H9 (cell line): Measurements from ENCODE around the gene RYR3. TPM values are rescaled to one million over a fixed set of nuclear protein-coding genes. Genes with fewer than 3 reads are reported as not detected.

Source experiments
- DNase-seq: peaks from one replicate; pipeline ENCODE4 v3.0.0-alpha.2; 2017
- H2AFZ ChIP-seq: one replicate; pipeline ENCODE4 v1.6.1; 2013; ENCODE audit warnings: mild to moderate bottlenecking, low read length, control low read depth, moderate library complexity
- H2AK5ac ChIP-seq: 2 replicates; pipeline ENCODE4 v1.6.1; 2013; ENCODE audit warnings: low read length, control low read depth, mixed read lengths; ENCODE audit not compliant: insufficient read length
- H2BK120ac ChIP-seq: one replicate; pipeline ENCODE4 v1.6.1; 2013; ENCODE audit warnings: low read depth, mild to moderate bottlenecking, low read length, control low read depth, inconsistent platforms; ENCODE audit not compliant: poor library complexity, severe bottlenecking
- H2BK12ac ChIP-seq: 2 replicates; pipeline ENCODE4 v1.6.1; 2013; ENCODE audit warnings: low read length, control low read depth, mixed read lengths, low read depth; ENCODE audit not compliant: insufficient read length
- H2BK15ac ChIP-seq: 2 replicates; pipeline ENCODE4 v1.6.1; 2013; ENCODE audit warnings: low read depth, low read length, control low read depth
- H2BK20ac ChIP-seq: one replicate; pipeline ENCODE4 v1.6.1; 2013; ENCODE audit warnings: low read depth, mild to moderate bottlenecking, low read length, control low read depth, inconsistent platforms; ENCODE audit not compliant: poor library complexity, severe bottlenecking
- H2BK5ac ChIP-seq: 2 replicates; pipeline ENCODE4 v1.6.1; 2013; ENCODE audit warnings: low read length, control low read depth, mixed read lengths; ENCODE audit not compliant: insufficient read length
- H3K14ac ChIP-seq: 2 replicates; pipeline ENCODE4 v1.6.1; 2013; ENCODE audit warnings: low read length, control low read depth; ENCODE audit not compliant: insufficient read depth
- H3K18ac ChIP-seq: 2 replicates; pipeline ENCODE4 v1.6.1; 2013; ENCODE audit warnings: low read depth, mild to moderate bottlenecking, mixed read lengths, low read length, control low read depth; ENCODE audit not compliant: insufficient read length
- H3K23ac ChIP-seq: 2 replicates; pipeline ENCODE4 v1.6.1; 2013; ENCODE audit warnings: low read length, control low read depth, mixed read lengths, low read depth; ENCODE audit not compliant: insufficient read length
- H3K23me2 ChIP-seq: 2 replicates; pipeline ENCODE4 v1.6.1; 2013; ENCODE audit warnings: low read depth, mild to moderate bottlenecking, mixed read lengths, low read length, control low read depth; ENCODE audit not compliant: insufficient read length, poor library complexity, severe bottlenecking
- H3K27ac ChIP-seq: 2 replicates; pipeline ENCODE4 v1.5.1; 2013; ENCODE audit warnings: low read length, control low read depth, mixed read lengths, low read depth; ENCODE audit not compliant: insufficient read length
- H3K27me3 ChIP-seq: 2 replicates; pipeline ENCODE4 v1.6.1; 2013; ENCODE audit warnings: low read length, control low read depth, inconsistent platforms; ENCODE audit not compliant: insufficient read depth
- H3K4ac ChIP-seq: 2 replicates; pipeline ENCODE4 v1.6.1; 2013; ENCODE audit warnings: low read depth, mild to moderate bottlenecking, control low read depth, inconsistent platforms, low read length, moderate library complexity
- H3K4me1 ChIP-seq: 2 replicates; pipeline ENCODE4 v1.6.1; 2013; ENCODE audit warnings: low read length, control low read depth, inconsistent platforms; ENCODE audit not compliant: insufficient read depth
- H3K4me2 ChIP-seq: 2 replicates; pipeline ENCODE4 v1.6.1; 2013; ENCODE audit warnings: low read length, control low read depth, mixed read lengths; ENCODE audit not compliant: insufficient read length, insufficient read depth
- H3K56ac ChIP-seq: 2 replicates; pipeline ENCODE4 v1.6.1; 2013; ENCODE audit warnings: low read depth, mild to moderate bottlenecking, mixed read lengths, low read length, control low read depth; ENCODE audit not compliant: insufficient read length
- H3K79me1 ChIP-seq: 2 replicates; pipeline ENCODE4 v1.6.1; 2013; ENCODE audit warnings: low read depth, mild to moderate bottlenecking, moderate library complexity, low read length, control low read depth, inconsistent platforms; ENCODE audit not compliant: insufficient read depth, poor library complexity, severe bottlenecking
- H3K79me2 ChIP-seq: 2 replicates; pipeline ENCODE4 v1.6.1; 2013; ENCODE audit warnings: low read length, control low read depth, inconsistent platforms; ENCODE audit not compliant: insufficient read depth
- H3K9ac ChIP-seq: 2 replicates; pipeline ENCODE4 v1.6.1; 2013; ENCODE audit warnings: low read length, control low read depth, mixed read lengths; ENCODE audit not compliant: insufficient read length; ENCODE audit errors: extremely low read depth
- H3K9me3 ChIP-seq: one replicate; pipeline ENCODE4 v1.6.1; 2013; ENCODE audit warnings: low read depth, low read length, inconsistent platforms; ENCODE audit not compliant: control insufficient read depth
- H3T11ph ChIP-seq: one replicate; pipeline ENCODE4 v1.6.1; 2013; ENCODE audit warnings: mild to moderate bottlenecking, low read length, control low read depth, inconsistent platforms
- H4K20me1 ChIP-seq: one replicate; pipeline ENCODE4 v1.6.1; 2013; ENCODE audit not compliant: control insufficient read depth, insufficient read length, insufficient read depth
- H4K5ac ChIP-seq: 2 replicates; pipeline ENCODE4 v1.6.1; 2013; ENCODE audit warnings: low read depth, mild to moderate bottlenecking, mixed read lengths, low read length, control low read depth; ENCODE audit not compliant: insufficient read length
- H4K8ac ChIP-seq: replicated peaks from 2 replicates; pipeline ENCODE4 v1.6.1; 2013; ENCODE audit warnings: low read length, control low read depth, mixed read lengths, low read depth; ENCODE audit not compliant: insufficient read length
- H4K91ac ChIP-seq: 2 replicates; pipeline ENCODE4 v1.6.1; 2013; ENCODE audit warnings: low read depth, mild to moderate bottlenecking, moderate library complexity, mixed read lengths, low read length, control low read depth; ENCODE audit not compliant: insufficient read length
- H3K27ac Mint-ChIP-seq, 3 experiments: 2 replicates in 2 of 3; 3 replicates in 1 of 3; pipeline ENCODE4 v1.8.0; 2020 to 2021; ENCODE audit warnings: mixed read lengths in 3 of 3, mild to moderate bottlenecking in 1 of 3, moderate library complexity in 1 of 3
- H3K27me3 Mint-ChIP-seq: 2 replicates; pipeline ENCODE4 v1.8.0; 2021; ENCODE audit warnings: low read depth, mild to moderate bottlenecking, moderate library complexity, mixed read lengths
- H3K36me3 Mint-ChIP-seq, 3 experiments: 2 replicates in 2 of 3; 3 replicates in 1 of 3; pipeline ENCODE4 v1.8.0; 2020 to 2021; ENCODE audit warnings: low read depth in 3 of 3, mixed read lengths in 3 of 3; ENCODE audit not compliant: insufficient read depth in 1 of 3
- H3K4me1 Mint-ChIP-seq, 2 experiments: 2 replicates each; pipeline ENCODE4 v1.8.0; 2020; ENCODE audit warnings: mixed read lengths in 2 of 2
- H3K4me3 Mint-ChIP-seq, 2 experiments: 2 replicates in 1 of 2; 3 replicates in 1 of 2; pipeline ENCODE4 v1.8.0; 2020 to 2021; ENCODE audit warnings: mild to moderate bottlenecking in 2 of 2, mixed read lengths in 2 of 2, moderate library complexity in 1 of 2
- H3K9me3 Mint-ChIP-seq, 2 experiments: 2 replicates in 1 of 2; 3 replicates in 1 of 2; pipeline ENCODE4 v1.8.0; 2020; ENCODE audit warnings: mild to moderate bottlenecking in 2 of 2, mixed read lengths in 2 of 2, moderate library complexity in 1 of 2
- CTCF ChIP-seq: fragments of 200-600 bp; sonication (generic); conservative IDR thresholded peaks from 3 replicates; pipeline ENCODE4 v1.8.0; 2021; ENCODE audit warnings: antibody characterized with exemption, mild to moderate bottlenecking
- WGBS: extraction: QIAGEN DNeasy Blood & Tissue Kit; methylation state at CpG from one replicate; pipeline ENCODE4 v1.1.7; 2013; ENCODE audit warnings: missing lambda C conversion rate, low lambda C conversion rate, mixed read lengths; ENCODE audit not compliant: insufficient read length; ENCODE audit errors: extremely low coverage; 5-methylcytosine and 5-hydroxymethylcytosine counted together
- total RNA-seq: library from RNA; stranded (reverse); gene quantifications from 2 replicates; pipeline ENCODE4 v1.2.1, GENCODE V29; 2021

The RYR3 gene
- total RNA-seq, 1 experiment from 2014 or later = 0.85 TPM

- no peak overlapping the region; a peak in 2 of 7 replicates for H3K27ac Mint-ChIP-seq
- H3K4me3 Mint-ChIP-seq = no peak overlapping the region
- Histone ChIP-seq H2AFZ (no peak overlapping the region), H3K79me1 (no peaks in the 10 kb centered on the region), H3K18ac (no peak overlapping the region), H3K56ac (no peak overlapping the region), H3K9ac (no peak overlapping the region), H2BK12ac (no peak overlapping the region), H3K27ac (no peak overlapping the region), H3T11ph (no peak overlapping the region), H3K4me2 (no peak overlapping the region), H3K23ac (no peak overlapping the region), H2BK20ac (no peak overlapping the region), H3K14ac (no peak overlapping the region), H4K91ac (no peak overlapping the region), H3K23me2 (no peaks in the 10 kb centered on the region), H2AK5ac (no peak overlapping the region), H3K4ac (no peak overlapping the region), H3K27me3 (no peaks in the 10 kb centered on the region), H4K20me1 (no peaks in the 10 kb centered on the region), H2BK120ac (no peak overlapping the region), H4K8ac (no peak overlapping the region), H4K5ac (no peak overlapping the region), H2BK5ac (no peak overlapping the region), H3K79me2 (no peaks in the 10 kb centered on the region), H2BK15ac (no peak overlapping the region), H3K9me3 (no peaks in the 10 kb centered on the region), H3K4me1 (no peaks in the 10 kb centered on the region)
- H3K36me3 Mint-ChIP-seq = no peaks in the 10 kb centered on the region
- WGBS = no CpG with 5 or more reads among the region's 8 CpGs
- no peaks in the 10 kb centered on the region for H3K9me3 Mint-ChIP-seq
- DNase-seq = no peak
- TF ChIP-seq CTCF = no peak
- H3K4me1 Mint-ChIP-seq = no peaks in the 10 kb centered on the region; a peak in 1 of 4 replicates
- H3K27me3 Mint-ChIP-seq = peaks cover 3% of the 10 kb centered on the region
These were observed 366.6 kb downstream of the RYR3 start for GRCh38 chr15:33677238-33677830.
